Measurements from ENCODE around the gene BCAP29. TPM values are rescaled to one million over a fixed set of nuclear protein-coding genes. Genes with fewer than 3 reads are reported as not detected.

Gene BCAP29
- total and polyA plus RNA-seq, 7 donors = 15.6 to 173 (median 104) TPM

GRCh38 chr7:107581387-107582013, 1.5 kb downstream of the BCAP29 start:
- TF ChIP-seq POLR2AphosphoS5 (IDR thresholded peaks at IDR 0.05) = no peak
- TF ChIP-seq EP300 (IDR thresholded peaks at IDR 0.05) = no peak
- TF ChIP-seq, protein P1, sequence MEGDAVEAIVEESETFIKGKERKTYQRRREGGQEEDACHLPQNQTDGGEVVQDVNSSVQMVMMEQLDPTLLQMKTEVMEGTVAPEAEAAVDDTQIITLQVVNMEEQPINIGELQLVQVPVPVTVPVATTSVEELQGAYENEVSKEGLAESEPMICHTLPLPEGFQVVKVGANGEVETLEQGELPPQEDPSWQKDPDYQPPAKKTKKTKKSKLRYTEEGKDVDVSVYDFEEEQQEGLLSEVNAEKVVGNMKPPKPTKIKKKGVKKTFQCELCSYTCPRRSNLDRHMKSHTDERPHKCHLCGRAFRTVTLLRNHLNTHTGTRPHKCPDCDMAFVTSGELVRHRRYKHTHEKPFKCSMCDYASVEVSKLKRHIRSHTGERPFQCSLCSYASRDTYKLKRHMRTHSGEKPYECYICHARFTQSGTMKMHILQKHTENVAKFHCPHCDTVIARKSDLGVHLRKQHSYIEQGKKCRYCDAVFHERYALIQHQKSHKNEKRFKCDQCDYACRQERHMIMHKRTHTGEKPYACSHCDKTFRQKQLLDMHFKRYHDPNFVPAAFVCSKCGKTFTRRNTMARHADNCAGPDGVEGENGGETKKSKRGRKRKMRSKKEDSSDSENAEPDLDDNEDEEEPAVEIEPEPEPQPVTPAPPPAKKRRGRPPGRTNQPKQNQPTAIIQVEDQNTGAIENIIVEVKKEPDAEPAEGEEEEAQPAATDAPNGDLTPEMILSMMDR (IDR thresholded peaks at IDR 0.05) = no peak
- no peak for TF ChIP-seq POLR2A (IDR thresholded peaks at IDR 0.05)
- intact Hi-C loops (cut with DNase I) = loop anchor here (5.0 kb wide), 2 partner anchors 146 to 296 kb away; no protein-coding TSS in a partner anchor
- peak overlapping the region; percentile 92 to 96 (median 94) for H3K27ac ChIP-seq
- peaks cover 0 to 39% (median 25%) of the 10 kb centered on the region in 4 donors for H3K4me1 ChIP-seq
- peaks cover 0 to 31% (median 2%) of the 10 kb centered on the region in 4 donors for H3K36me3 ChIP-seq
- H3K9me3 ChIP-seq = no peaks in the 10 kb centered on the region
- no peaks in the 10 kb centered on the region for H3K27me3 ChIP-seq
- H3K4me3 ChIP-seq = peak overlapping the region; percentile 60 to 92 (median 75)
- WGBS, 2 donors = 22 to 54% methylated on average over 5 of the region's 5 CpGs
- DNase-seq = no peak

- DNase-seq = no peak
- Histone ChIP-seq H3K4me1 (peaks cover 0 to 39% (median 25%) of the 10 kb centered on the region in 4 donors), H3K36me3 (peaks cover 0 to 28% (median 2%) of the 10 kb centered on the region in 4 donors), H3K27ac (peak overlapping the region in 2 of 4 donors; percentile 93 to 96), H3K27me3 (no peaks in the 10 kb centered on the region), H3K4me3 (no peak overlapping the region), H3K9me3 (no peaks in the 10 kb centered on the region)
- TF ChIP-seq, protein P1 (IDR thresholded peaks at IDR 0.05) = no peak
- TF ChIP-seq POLR2A (IDR thresholded peaks at IDR 0.05) (no peak), EP300 (IDR thresholded peaks at IDR 0.05) (no peak), POLR2AphosphoS5 (IDR thresholded peaks at IDR 0.05) (no peak)
- intact Hi-C loops (cut with DNase I) = loop anchor here (5.0 kb wide), 2 partner anchors 144 to 294 kb away; no protein-coding TSS in a partner anchor
- 21 to 64% methylated on average over 2 of the region's 2 CpGs for WGBS, 2 donors
Measured at GRCh38 chr7:107582875-107583274, 2.8 kb downstream of the BCAP29 start.

GRCh38 chr7:107584716-107585115, 4.7 kb downstream of the BCAP29 start:
- H3K9me3 ChIP-seq = no peaks in the 10 kb centered on the region
- DNase-seq = no peak
- no peaks in the 10 kb centered on the region for H3K27me3 ChIP-seq
- WGBS, 2 donors = 67 to 74% methylated on average over 2 of the region's 2 CpGs
- no peak overlapping the region for H3K4me3 ChIP-seq
- intact Hi-C loops (cut with DNase I) = loop anchor here (5.0 kb wide), 2 partner anchors 143 to 293 kb away; no protein-coding TSS in a partner anchor
- no peak overlapping the region for H3K27ac ChIP-seq
- TF ChIP-seq EP300 (IDR thresholded peaks at IDR 0.05) (no peak), POLR2A (IDR thresholded peaks at IDR 0.05) (no peak), POLR2AphosphoS5 (IDR thresholded peaks at IDR 0.05) (no peak)
- TF ChIP-seq, protein P1 (IDR thresholded peaks at IDR 0.05) = no peak
- H3K4me1 ChIP-seq = peaks cover 0 to 38% (median 26%) of the 10 kb centered on the region in 4 donors
- peaks cover 0 to 28% (median 2%) of the 10 kb centered on the region in 4 donors for H3K36me3 ChIP-seq

- DNase-seq = no peak
- Histone ChIP-seq H3K36me3 (peaks cover 0 to 27% (median 2%) of the 10 kb centered on the region in 4 donors), H3K27me3 (no peaks in the 10 kb centered on the region), H3K4me1 (peaks cover 0 to 44% (median 23%) of the 10 kb centered on the region in 4 donors), H3K9me3 (no peaks in the 10 kb centered on the region), H3K27ac (no peak overlapping the region), H3K4me3 (no peak overlapping the region)
- 94 to 96% methylated on average over 5 of the region's 5 CpGs for WGBS, 2 donors
- intact Hi-C loops (cut with DNase I) = no loop called here
- no peak for TF ChIP-seq EP300 (IDR thresholded peaks at IDR 0.05)
- TF ChIP-seq POLR2AphosphoS5 (IDR thresholded peaks at IDR 0.05) = no peak
Measured at GRCh38 chr7:107588529-107589130, 8.6 kb downstream of the BCAP29 start.

GRCh38 chr7:107591421-107591820, 11.4 kb downstream of the BCAP29 start:
- no peaks in the 10 kb centered on the region for H3K9me3 ChIP-seq
- H3K27ac ChIP-seq = peak overlapping the region in 2 of 4 donors; percentile 60 to 81
- TF ChIP-seq POLR2AphosphoS5 (IDR thresholded peaks at IDR 0.05) = no peak
- no peak for TF ChIP-seq POLR2A (IDR thresholded peaks at IDR 0.05)
- TF ChIP-seq EP300 (IDR thresholded peaks at IDR 0.05) = no peak
- TF ChIP-seq, protein P1 (IDR thresholded peaks at IDR 0.05) = no peak
- H3K36me3 ChIP-seq = peaks cover 0 to 15% (median 2%) of the 10 kb centered on the region in 4 donors
- peaks cover 0 to 59% (median 32%) of the 10 kb centered on the region in 4 donors for H3K4me1 ChIP-seq
- no peak for DNase-seq
- no peaks in the 10 kb centered on the region for H3K27me3 ChIP-seq
- 87 to 95% methylated on average over 3 of the region's 3 CpGs for WGBS, 2 donors
- no peak overlapping the region for H3K4me3 ChIP-seq
- intact Hi-C loops (cut with DNase I) = loop anchor here (10.0 kb wide), 1 partner anchor 127 kb away; no protein-coding TSS in a partner anchor

All from sigmoid colon (tissue), 7 donors.